ENCODE measurements around the gene METTL25B. TPM values are rescaled to one million over a fixed set of nuclear protein-coding genes. Genes with fewer than 3 reads are reported as not detected.

METTL25B gene
- total and polyA plus RNA-seq, 2 of the 13 experiments (the other 11 are each of a cell fraction or from before 2014, with no cell fraction given): 11.9 to 24.0 TPM

- no peak for TF ChIP-seq AKNA (CRISPR knock-in tag; IDR thresholded peaks at IDR 0.05; ENCODE audit: borderline replicate concordance)
- peak; percentile 40; the same call in 1 of the 2 replicates for TF ChIP-seq ZNF678 (CRISPR knock-in tag; IDR thresholded peaks at IDR 0.05)
- 0 out of 2 replicates have a peak, but pooled peaks have one; percentile 44 for TF ChIP-seq ZMAT3 (CRISPR knock-in tag; conservative IDR thresholded peaks at IDR 0.05)
- TF ChIP-seq MEF2D (CRISPR knock-in tag; IDR thresholded peaks at IDR 0.05): 0 out of 2 replicates have a peak, but pooled peaks have one; percentile 9
- no peak for TF ChIP-seq SMAD3 (CRISPR knock-in tag; IDR thresholded peaks at IDR 0.05)
- TF ChIP-seq ZNF33A (CRISPR knock-in tag; IDR thresholded peaks at IDR 0.05; ENCODE audit: borderline replicate concordance): no peak
- TF ChIP-seq MYC (CRISPR knock-in tag; IDR thresholded peaks at IDR 0.05; ENCODE audit: borderline replicate concordance): peak; percentile 71; the same call in 1 of the 2 replicates
- peak; percentile 20; the same call in 1 of the 2 replicates for TF ChIP-seq ELF3 (CRISPR knock-in tag; IDR thresholded peaks at IDR 0.05)
- 0 out of 2 replicates have a peak, but pooled peaks have one; percentile 20 for TF ChIP-seq GZF1 (CRISPR knock-in tag; IDR thresholded peaks at IDR 0.05)
- TF ChIP-seq ZNF281 (CRISPR knock-in tag; IDR thresholded peaks at IDR 0.05; ENCODE audit: borderline replicate concordance): 0 out of 2 replicates have a peak, but pooled peaks have one; percentile 4
- peak; percentile 9; the same call in 1 of the 2 replicates for TF ChIP-seq SRF (IDR thresholded peaks at IDR 0.05; ENCODE audit: low read depth, low read length)
- TF ChIP-seq TARDBP (CRISPR knock-in tag; IDR thresholded peaks at IDR 0.05): peak; percentile 63; the same call in 1 of the 2 replicates
- TF ChIP-seq IRF2 (CRISPR knock-in tag; IDR thresholded peaks at IDR 0.05): 0 out of 2 replicates have a peak, but pooled peaks have one; percentile 22
- TF ChIP-seq SRY (CRISPR knock-in tag; IDR thresholded peaks at IDR 0.05): 0 out of 2 replicates have a peak, but pooled peaks have one; percentile 21
- 0 out of 2 replicates have a peak, but pooled peaks have one; percentile 22 for TF ChIP-seq MXD4 (CRISPR knock-in tag; IDR thresholded peaks at IDR 0.05)
- peak; percentile 18; the same call in 1 of the 2 replicates for TF ChIP-seq ZFP90 (CRISPR knock-in tag; IDR thresholded peaks at IDR 0.05; ENCODE audit: borderline replicate concordance)
- TF ChIP-seq ZNF276 (CRISPR knock-in tag; IDR thresholded peaks at IDR 0.05; ENCODE audit: low read depth): no peak
- TF ChIP-seq ZNF354B (CRISPR knock-in tag; IDR thresholded peaks at IDR 0.05): no peak
- TF ChIP-seq PHF8 (CRISPR knock-in tag; IDR thresholded peaks at IDR 0.05): peak; percentile 89
- TF ChIP-seq ZNF232 (CRISPR knock-in tag; IDR thresholded peaks at IDR 0.05; ENCODE audit: borderline replicate concordance): peak; percentile 29; the same call in 1 of the 2 replicates
Measured at GRCh38 chr1:156727926-156728598, at the start of gene METTL25B (continued).

Measured in HepG2 (cell line).